ENCODE results near the gene CLTC. TPM values are rescaled to one million over a fixed set of nuclear protein-coding genes. Genes with fewer than 3 reads are reported as not detected.

The CLTC gene
- total RNA-seq, 1 experiment from 2014 or later = 283 TPM

GRCh38 chr17:59676716-59677115, 57.0 kb downstream of the CLTC start:
- ChIA-PET POLR2A (no interaction called here), CTCF (no interaction called here)
- no peaks in the 10 kb centered on the region for H3K4me1 Mint-ChIP-seq
- peaks cover 71% of the 10 kb centered on the region for H3K36me3 Mint-ChIP-seq
- no peaks in the 10 kb centered on the region for H3K9me3 Mint-ChIP-seq
- H3K27ac Mint-ChIP-seq = no peak overlapping the region
- TF ChIP-seq ESRRA (CRISPR knock-in tag; IDR thresholded peaks at IDR 0.05; ENCODE audit: borderline replicate concordance) = no peak
- TF ChIP-seq NFE2L1 (CRISPR knock-in tag; IDR thresholded peaks at IDR 0.05) = no peak
- no peak for TF ChIP-seq ZNF423 (CRISPR knock-in tag; IDR thresholded peaks at IDR 0.05)
- TF ChIP-seq, protein P1, sequence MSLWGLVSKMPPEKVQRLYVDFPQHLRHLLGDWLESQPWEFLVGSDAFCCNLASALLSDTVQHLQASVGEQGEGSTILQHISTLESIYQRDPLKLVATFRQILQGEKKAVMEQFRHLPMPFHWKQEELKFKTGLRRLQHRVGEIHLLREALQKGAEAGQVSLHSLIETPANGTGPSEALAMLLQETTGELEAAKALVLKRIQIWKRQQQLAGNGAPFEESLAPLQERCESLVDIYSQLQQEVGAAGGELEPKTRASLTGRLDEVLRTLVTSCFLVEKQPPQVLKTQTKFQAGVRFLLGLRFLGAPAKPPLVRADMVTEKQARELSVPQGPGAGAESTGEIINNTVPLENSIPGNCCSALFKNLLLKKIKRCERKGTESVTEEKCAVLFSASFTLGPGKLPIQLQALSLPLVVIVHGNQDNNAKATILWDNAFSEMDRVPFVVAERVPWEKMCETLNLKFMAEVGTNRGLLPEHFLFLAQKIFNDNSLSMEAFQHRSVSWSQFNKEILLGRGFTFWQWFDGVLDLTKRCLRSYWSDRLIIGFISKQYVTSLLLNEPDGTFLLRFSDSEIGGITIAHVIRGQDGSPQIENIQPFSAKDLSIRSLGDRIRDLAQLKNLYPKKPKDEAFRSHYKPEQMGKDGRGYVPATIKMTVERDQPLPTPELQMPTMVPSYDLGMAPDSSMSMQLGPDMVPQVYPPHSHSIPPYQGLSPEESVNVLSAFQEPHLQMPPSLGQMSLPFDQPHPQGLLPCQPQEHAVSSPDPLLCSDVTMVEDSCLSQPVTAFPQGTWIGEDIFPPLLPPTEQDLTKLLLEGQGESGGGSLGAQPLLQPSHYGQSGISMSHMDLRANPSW (CRISPR knock-in tag; conservative IDR thresholded peaks at IDR 0.05; ENCODE audit: low read depth) = no peak
- TF ChIP-seq, protein P2, sequence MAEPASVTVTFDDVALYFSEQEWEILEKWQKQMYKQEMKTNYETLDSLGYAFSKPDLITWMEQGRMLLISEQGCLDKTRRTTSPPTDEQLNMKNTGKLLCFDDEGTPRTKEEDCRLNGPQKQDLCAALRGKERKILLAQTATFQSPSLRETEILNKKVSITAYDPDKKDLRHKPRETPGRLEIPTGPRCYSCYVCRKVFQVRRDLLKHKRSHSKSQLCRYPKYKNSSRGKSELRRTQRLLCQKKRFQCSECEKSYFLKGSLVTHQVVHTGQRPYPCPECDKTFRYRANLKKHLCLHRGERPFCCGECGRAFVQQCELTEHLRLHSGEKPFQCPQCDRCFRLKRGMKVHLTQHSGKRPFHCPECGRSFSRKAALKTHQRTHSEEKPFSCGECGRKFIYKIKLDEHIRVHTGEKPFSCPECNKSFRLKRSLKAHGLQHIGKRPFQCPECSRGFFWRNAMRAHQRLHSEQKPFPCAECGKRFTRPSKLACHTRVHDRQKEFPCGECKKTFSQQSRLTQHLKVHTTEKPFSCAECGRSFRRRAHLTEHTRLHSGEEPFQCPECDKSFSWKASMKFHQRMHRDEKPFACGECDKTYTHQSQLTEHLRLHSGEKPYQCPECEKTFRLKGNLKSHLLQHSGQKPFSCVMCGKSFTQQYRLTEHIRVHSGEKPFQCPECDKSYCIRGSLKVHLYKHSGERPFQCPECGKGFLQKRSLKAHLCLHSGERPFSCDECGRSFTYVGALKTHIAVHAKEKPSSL (CRISPR knock-in tag; conservative IDR thresholded peaks at IDR 0.05) = no peak
- TF ChIP-seq ZBTB21 (CRISPR knock-in tag; IDR thresholded peaks at IDR 0.05; ENCODE audit: borderline replicate concordance) = no peak
- H3K4me3 Mint-ChIP-seq = no peak overlapping the region
- DNase-seq (ENCODE audit: low spot score) = no peak
- H3K27me3 Mint-ChIP-seq (ENCODE audit: low read depth) = no peaks in the 10 kb centered on the region
- ATAC-seq = no peak

DNA sequence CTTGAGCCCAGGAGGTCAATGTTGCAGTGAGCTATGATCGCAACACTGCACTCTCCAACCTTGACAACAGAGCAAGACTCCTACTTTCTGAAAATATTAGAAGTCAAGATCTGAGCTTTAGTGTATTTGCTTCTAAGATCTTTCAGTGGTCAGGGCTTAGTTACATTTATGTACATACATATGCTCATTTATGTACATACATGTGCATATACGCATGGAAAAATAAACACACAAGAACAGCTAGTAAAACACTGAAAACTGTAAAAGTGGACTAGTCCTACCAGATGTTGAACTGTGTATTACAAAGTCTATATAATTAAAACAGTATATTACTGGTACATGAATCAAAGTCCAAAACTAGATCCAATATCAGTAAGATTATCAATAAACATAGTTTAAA, 59.2 kb downstream of the CLTC start:
- Mint-ChIP-seq H3K27me3 (ENCODE audit: low read depth) (no peaks in the 10 kb centered on the region), H3K4me3 (no peak overlapping the region), H3K27ac (no peak overlapping the region), H3K9me3 (no peaks in the 10 kb centered on the region), H3K4me1 (no peaks in the 10 kb centered on the region), H3K36me3 (peaks cover 84% of the 10 kb centered on the region)
- CTCF ChIA-PET = no interaction called here
- no peak for ATAC-seq
- no peak for DNase-seq (ENCODE audit: low spot score)
- POLR2A ChIA-PET = no interaction called here
- TF ChIP-seq PRDM15 (CRISPR knock-in tag; IDR thresholded peaks at IDR 0.05) (no peak), FOXP4 (CRISPR knock-in tag; IDR thresholded peaks at IDR 0.05) (no peak), RELA (CRISPR knock-in tag; IDR thresholded peaks at IDR 0.05; ENCODE audit: borderline replicate concordance) (no peak), OVOL2 (CRISPR knock-in tag; IDR thresholded peaks at IDR 0.05; ENCODE audit: borderline replicate concordance) (no peak)

GRCh38 chr17:59680314-59680713, 60.6 kb downstream of the CLTC start:
- Mint-ChIP-seq H3K4me1 (no peaks in the 10 kb centered on the region), H3K27me3 (ENCODE audit: low read depth) (no peaks in the 10 kb centered on the region), H3K9me3 (no peaks in the 10 kb centered on the region), H3K36me3 (peaks cover 82% of the 10 kb centered on the region), H3K4me3 (no peak overlapping the region), H3K27ac (no peak overlapping the region)
- CTCF ChIA-PET = no interaction called here
- POLR2A ChIA-PET = no interaction called here
- ATAC-seq (no peak), DNase-seq (ENCODE audit: low spot score) (no peak)
- no peak for TF ChIP-seq ZNF232 (CRISPR knock-in tag; IDR thresholded peaks at IDR 0.05)
- TF ChIP-seq JAZF1 (CRISPR knock-in tag; IDR thresholded peaks at IDR 0.05) = no peak
- no peak for TF ChIP-seq ZNF671 (CRISPR knock-in tag; IDR thresholded peaks at IDR 0.05)
- no peak for TF ChIP-seq CBFB (CRISPR knock-in tag; IDR thresholded peaks at IDR 0.05; ENCODE audit: low read depth)

Measured in WTC11 (cell line).